WTC11 (cell line): ENCODE measurements around the gene DCLK1. TPM values are rescaled to one million over a fixed set of nuclear protein-coding genes. Genes with fewer than 3 reads are reported as not detected.

Experiments
- ATF1 ChIP-seq: sonication (generic); formaldehyde crosslinking; IDR thresholded peaks from 2 replicates; pipeline ENCODE4 v1.8.1; 2023; ENCODE audit warnings: mild to moderate bottlenecking, moderate library complexity, missing genetic modification reagents
- ATF2 ChIP-seq: sonication (generic); formaldehyde crosslinking; IDR thresholded peaks from 2 replicates; pipeline ENCODE4 v1.8.1; 2022; ENCODE audit warnings: low read depth, missing genetic modification reagents, borderline replicate concordance
- ATF3 ChIP-seq: sonication (generic); formaldehyde crosslinking; conservative IDR thresholded peaks from 2 replicates; pipeline ENCODE4 v1.8.1; 2022; ENCODE audit warnings: mild to moderate bottlenecking, missing genetic modification reagents
- ATF6 ChIP-seq: sonication (generic); formaldehyde crosslinking; IDR thresholded peaks from 2 replicates; pipeline ENCODE4 v1.8.1; 2023; ENCODE audit warnings: mild to moderate bottlenecking, missing genetic modification reagents
- CDX4 ChIP-seq: fragments of 250-450 bp; sonication (Bioruptor Pico); IDR thresholded peaks from 2 replicates; pipeline ENCODE4 v1.9.0; 2021; ENCODE audit warnings: moderate library complexity, mild to moderate bottlenecking, inconsistent platforms, borderline replicate concordance
- E2F4 ChIP-seq: sonication (generic); formaldehyde crosslinking; IDR thresholded peaks from 2 replicates; pipeline ENCODE4 v1.8.1; 2022; ENCODE audit warnings: low read depth, mild to moderate bottlenecking, moderate library complexity, missing genetic modification reagents, borderline replicate concordance
- ESRRA ChIP-seq: sonication (generic); formaldehyde crosslinking; IDR thresholded peaks from 2 replicates; pipeline ENCODE4 v1.8.1; 2022; ENCODE audit warnings: mild to moderate bottlenecking, missing genetic modification reagents, borderline replicate concordance
- ETV6 ChIP-seq: sonication (generic); formaldehyde crosslinking; IDR thresholded peaks from 2 replicates; pipeline ENCODE4 v1.8.1; 2022; ENCODE audit warnings: mild to moderate bottlenecking, missing genetic modification reagents
- FOXJ3 ChIP-seq: sonication (generic); formaldehyde crosslinking; IDR thresholded peaks from 2 replicates; pipeline ENCODE4 v1.9.0; 2021; ENCODE audit warnings: missing genetic modification reagents, mild to moderate bottlenecking, borderline replicate concordance
- FOXK1 ChIP-seq: sonication (generic); formaldehyde crosslinking; IDR thresholded peaks from 2 replicates; pipeline ENCODE4 v1.8.0; 2022; ENCODE audit warnings: mild to moderate bottlenecking, moderate library complexity, missing genetic modification reagents
- FOXP1 ChIP-seq: sonication (generic); formaldehyde crosslinking; IDR thresholded peaks from 2 replicates; pipeline ENCODE4 v1.8.0; 2022; ENCODE audit warnings: missing genetic modification reagents, mild to moderate bottlenecking, moderate library complexity, borderline replicate concordance
- HMGXB4 ChIP-seq: sonication (generic); formaldehyde crosslinking; IDR thresholded peaks from 2 replicates; pipeline ENCODE4 v1.8.1; 2023; ENCODE audit warnings: mild to moderate bottlenecking, moderate library complexity, missing genetic modification reagents
- MYBL2 ChIP-seq: sonication (generic); formaldehyde crosslinking; IDR thresholded peaks from 2 replicates; pipeline ENCODE4 v1.8.1; 2023; ENCODE audit warnings: mild to moderate bottlenecking, moderate library complexity, missing genetic modification reagents
- NR2C2 ChIP-seq: sonication (generic); formaldehyde crosslinking; IDR thresholded peaks from 2 replicates; pipeline ENCODE4 v1.8.0; 2022; ENCODE audit warnings: mild to moderate bottlenecking, missing genetic modification reagents
- NR3C1 ChIP-seq: sonication (generic); formaldehyde crosslinking; conservative IDR thresholded peaks from 2 replicates; pipeline ENCODE4 v1.8.1; 2023; ENCODE audit warnings: low read depth, mild to moderate bottlenecking, missing genetic modification reagents
- PRDM15 ChIP-seq: sonication (generic); formaldehyde crosslinking; IDR thresholded peaks from 2 replicates; pipeline ENCODE4 v1.8.0; 2022; ENCODE audit warnings: missing genetic modification reagents
- PRRX2 ChIP-seq: fragments of 250-450 bp; sonication (Bioruptor Pico); IDR thresholded peaks from 2 replicates; pipeline ENCODE4 v1.8.0; 2021; ENCODE audit warnings: mild to moderate bottlenecking
- SMAD3 ChIP-seq: sonication (generic); formaldehyde crosslinking; IDR thresholded peaks from 2 replicates; pipeline ENCODE4 v1.8.0; 2022; ENCODE audit warnings: missing genetic modification reagents, mild to moderate bottlenecking, borderline replicate concordance
- SOX15 ChIP-seq: fragments of 250-450 bp; sonication (Bioruptor Pico); IDR thresholded peaks from 2 replicates; pipeline ENCODE4 v1.9.0; 2021; ENCODE audit warnings: mild to moderate bottlenecking
- TCF7 ChIP-seq: sonication (generic); formaldehyde crosslinking; IDR thresholded peaks from 2 replicates; pipeline ENCODE4 v1.8.0; 2022; ENCODE audit warnings: mild to moderate bottlenecking, low read depth, missing genetic modification reagents, moderate library complexity
- ZBTB43 ChIP-seq: sonication (generic); formaldehyde crosslinking; IDR thresholded peaks from 2 replicates; pipeline ENCODE4 v1.8.1; 2023; ENCODE audit warnings: mild to moderate bottlenecking, missing genetic modification reagents
- ZMAT4 ChIP-seq: fragments of 250-450 bp; sonication (Bioruptor Pico); IDR thresholded peaks from 2 replicates; pipeline ENCODE4 v1.9.0; 2021; ENCODE audit warnings: mild to moderate bottlenecking
- ZNF138 ChIP-seq: sonication (generic); formaldehyde crosslinking; conservative IDR thresholded peaks from 2 replicates; pipeline ENCODE4 v1.8.1; 2022; ENCODE audit warnings: mild to moderate bottlenecking, moderate library complexity, missing genetic modification reagents
- ZNF263 ChIP-seq: sonication (generic); formaldehyde crosslinking; IDR thresholded peaks from 2 replicates; pipeline ENCODE4 v1.8.1; 2022; ENCODE audit warnings: low read depth, mild to moderate bottlenecking, moderate library complexity, missing genetic modification reagents
- ZSCAN18 ChIP-seq: fragments of 250-450 bp; sonication (Bioruptor Pico); IDR thresholded peaks from 2 replicates; pipeline ENCODE4 v2.1.2; 2022; ENCODE audit warnings: mild to moderate bottlenecking, moderate library complexity
- total RNA-seq: library from RNA; stranded (reverse); gene quantifications from 3 replicates; pipeline ENCODE4 v1.2.3, GENCODE V29; 2021

The DCLK1 gene
- total RNA-seq, 1 experiment from 2014 or later, result 18.5 TPM

- no peak for TF ChIP-seq ZMAT4 (CRISPR knock-in tag)
- TF ChIP-seq ATF2, result no peak
- no peak for TF ChIP-seq ZSCAN18
- TF ChIP-seq ZNF138 (CRISPR knock-in tag), result no peak
- no peak for TF ChIP-seq E2F4
- TF ChIP-seq HMGXB4 (CRISPR knock-in tag), result no peak
- TF ChIP-seq TCF7 (CRISPR knock-in tag), result no peak
- TF ChIP-seq ZNF263 (CRISPR knock-in tag), result no peak
- no peak for TF ChIP-seq NR2C2 (CRISPR knock-in tag)
- TF ChIP-seq ATF6 (CRISPR knock-in tag), result no peak
- no peak for TF ChIP-seq SOX15
- TF ChIP-seq CDX4 (CRISPR knock-in tag), result no peak
- no peak for TF ChIP-seq ESRRA (CRISPR knock-in tag)
- TF ChIP-seq ATF3 (CRISPR knock-in tag), result no peak
- TF ChIP-seq NR3C1, result no peak
- no peak for TF ChIP-seq PRDM15
- TF ChIP-seq MYBL2 (CRISPR knock-in tag), result no peak; the same call in 1 of the 2 replicates
- peak; percentile 21; the same call in 1 of the 2 replicates for TF ChIP-seq FOXP1
- no peak; the same call in 1 of the 2 replicates for TF ChIP-seq SMAD3
- TF ChIP-seq ETV6 (CRISPR knock-in tag), result peak; percentile 90
- peak; percentile 73 for TF ChIP-seq FOXK1
- TF ChIP-seq ZBTB43 (CRISPR knock-in tag), result no peak
- no peak for TF ChIP-seq ATF1 (CRISPR knock-in tag)
- no peak for TF ChIP-seq PRRX2 (CRISPR knock-in tag)
- no peak for TF ChIP-seq FOXJ3
Observed at GRCh38 chr13:35855531-35856019, 275.6 kb downstream of the DCLK1 start (continued).
